Stimulated activated CD8-positive, alpha-beta memory T cell treated with anti-CD3 and anti-CD28 coated beads, Interleukin-7, amount 100 ng/mL, for 48 hours (primary cell): ENCODE results near the gene GSTA2.
"Not testable (repeated sequence)": the region's sequence is repeated elsewhere in the genome, so short reads cannot be mapped to it uniquely, and the experiment has no call there.

Experiments
- DNase-seq, 2 donors: peaks; one replicate each; pipeline ENCODE4 v3.0.0-alpha.2; 2020; ENCODE audit warnings: low read depth in 1 of 2; ENCODE audit errors: extremely low read depth in 1 of 2

The GSTA2 gene

DNA sequence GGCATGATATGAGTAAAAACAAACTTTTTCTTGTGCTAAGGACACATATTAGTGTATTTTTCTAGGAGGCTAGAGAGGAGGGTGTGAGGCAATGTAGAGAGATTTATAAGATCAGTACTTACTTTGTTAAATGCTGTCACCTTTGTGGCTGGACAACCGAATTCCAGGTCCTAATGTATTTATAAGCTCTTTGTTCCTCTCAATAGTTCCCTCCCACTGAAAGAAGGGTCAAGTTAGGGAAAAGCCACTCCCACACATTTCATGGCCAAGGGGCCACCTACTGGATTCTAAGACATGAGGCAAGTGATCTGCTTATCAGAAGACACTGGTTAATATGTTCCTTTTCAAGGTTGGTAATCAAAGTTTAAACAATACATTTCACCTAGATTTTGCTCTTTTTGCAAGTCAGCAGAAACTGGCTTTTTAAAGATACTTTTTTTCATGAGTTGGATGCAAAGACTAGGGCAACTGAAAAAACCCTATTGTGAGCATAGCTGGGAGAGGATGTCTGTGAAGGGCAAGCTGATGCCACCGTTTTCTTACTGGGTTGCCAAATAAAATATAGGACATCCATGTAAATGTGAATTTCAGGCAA is at the start of gene GSTA2:
TSS of gene GSTA2 (minus strand) at position 154 of the 595 bp plus-strand sequence. CDS start 5,528 bp downstream, outside the sequence.
- DNase-seq, result not testable (repeated sequence)

DNA sequence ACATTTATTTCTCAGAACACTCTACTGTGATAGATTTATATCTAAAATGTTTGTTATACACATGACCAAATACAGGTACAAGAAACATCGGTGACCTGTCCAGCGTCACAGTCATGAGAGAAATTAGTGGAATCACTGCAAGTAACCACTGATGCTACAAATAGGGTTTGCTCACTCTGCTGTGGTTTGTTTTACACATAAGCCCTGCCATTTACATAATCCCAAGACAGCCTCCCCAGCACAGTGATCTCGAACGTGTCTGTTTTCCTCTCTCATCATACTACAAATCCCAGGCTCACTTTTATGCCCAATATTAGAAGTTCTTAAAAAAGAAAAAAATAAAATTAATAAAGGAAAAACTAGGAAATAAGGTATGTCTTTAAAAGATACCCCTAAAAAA is 46.5 kb upstream of the GSTA2 start:
- DNase-seq, result not testable (repeated sequence)

DNA sequence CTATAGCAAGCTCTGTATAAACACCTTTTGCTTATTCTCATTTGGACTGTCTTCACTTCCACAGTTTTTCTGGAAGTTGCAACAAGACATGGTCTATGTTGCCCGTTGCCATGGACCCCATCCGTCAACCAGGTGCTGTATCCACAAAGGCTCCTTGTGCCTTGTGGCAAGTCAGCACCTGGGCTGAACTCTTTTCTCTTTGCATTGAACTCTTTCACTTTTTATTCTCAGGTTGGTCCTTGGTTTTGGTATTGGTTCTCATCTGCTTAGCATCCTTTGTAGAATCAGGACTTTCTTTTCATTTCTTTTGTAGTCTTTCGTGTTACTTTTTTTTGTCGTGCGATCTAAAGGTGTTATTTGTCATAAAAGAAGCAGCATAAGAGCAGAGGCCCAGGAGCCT is 45.4 kb upstream of the GSTA2 start:
- no peak for DNase-seq

DNA sequence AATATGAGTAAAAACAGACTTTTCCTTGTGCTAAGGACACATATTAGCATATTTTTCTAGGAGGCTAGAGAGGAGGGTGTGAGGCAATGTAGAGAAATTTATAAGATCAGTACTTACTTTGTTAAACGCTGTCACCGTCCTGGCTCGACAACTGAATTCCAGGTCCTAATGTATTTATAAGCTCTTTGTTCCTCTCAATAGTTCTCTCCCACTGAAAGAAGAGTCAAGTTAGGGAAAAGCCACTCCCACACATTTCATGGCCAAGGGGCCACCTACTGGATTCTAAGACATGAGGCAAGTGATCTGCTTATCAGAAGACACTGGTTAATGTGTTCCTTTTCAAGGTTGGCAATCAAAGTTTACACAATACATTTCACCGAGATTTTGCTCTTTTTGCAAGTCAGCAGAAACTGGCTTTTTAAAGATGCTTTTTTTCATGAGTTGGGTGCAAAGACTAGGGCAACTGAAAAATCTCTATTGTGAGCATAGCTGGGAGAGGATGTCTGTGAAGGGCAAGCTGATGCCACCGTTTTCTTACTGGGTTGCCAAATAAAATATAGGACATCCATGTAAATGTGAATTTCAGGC is 40.5 kb upstream of the GSTA2 start, which contains the start of gene GSTA1:
TSS of gene GSTA1 (minus strand) at position 149 of the 588 bp plus-strand sequence. CDS start 4,549 bp downstream, outside the sequence.
- not testable (repeated sequence) for DNase-seq

DNA sequence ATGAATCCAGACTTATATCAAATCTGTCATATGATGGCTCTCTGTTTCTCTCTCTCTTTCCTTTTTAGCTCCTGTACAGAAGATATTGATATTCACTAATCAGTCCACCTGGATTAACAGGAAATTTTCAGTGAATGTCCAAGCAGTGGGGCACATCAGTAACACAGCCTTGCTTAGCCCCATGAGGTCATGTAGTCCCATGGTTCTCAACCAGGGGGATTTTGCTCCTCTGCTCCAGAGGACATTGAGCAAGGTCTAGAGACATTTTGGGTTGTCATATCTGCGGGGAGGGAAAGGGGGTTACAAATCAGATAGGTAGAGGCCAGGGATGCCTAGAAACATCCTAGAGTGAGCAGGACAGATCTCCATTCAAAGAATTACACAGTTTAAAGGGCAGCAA is 39.5 kb upstream of the GSTA2 start:
- DNase-seq, result no peak

DNA sequence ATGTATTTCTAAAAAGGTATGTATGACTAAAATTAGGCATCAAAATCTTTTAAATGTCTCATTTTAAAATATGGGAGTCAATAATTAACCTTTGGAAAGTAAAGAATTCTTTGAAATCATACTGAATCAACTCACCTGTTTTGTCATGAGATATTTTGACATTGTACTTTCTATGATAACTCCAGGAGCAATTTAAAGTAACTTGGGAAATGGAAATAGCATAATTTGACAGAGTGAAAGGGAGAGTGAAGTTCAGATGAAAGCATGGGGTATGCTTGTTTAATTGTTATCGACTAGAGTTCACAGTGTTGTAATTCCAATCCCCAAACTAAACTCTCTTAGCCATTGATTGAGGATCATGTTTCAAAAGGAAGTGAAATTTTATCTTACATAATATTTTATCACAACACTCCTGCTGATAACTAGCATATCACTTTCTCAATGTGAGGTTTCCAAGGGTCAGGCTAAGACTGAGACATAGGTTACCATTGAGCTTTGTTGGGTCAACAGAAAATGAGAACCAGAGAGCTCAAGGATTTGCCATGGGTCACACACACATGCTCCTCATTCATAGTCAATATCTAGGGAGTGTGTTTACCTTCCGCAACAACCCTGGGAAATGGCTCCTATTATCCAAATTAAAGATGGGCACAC is 38.0 kb upstream of the GSTA2 start:
- DNase-seq, result no peak

DNA sequence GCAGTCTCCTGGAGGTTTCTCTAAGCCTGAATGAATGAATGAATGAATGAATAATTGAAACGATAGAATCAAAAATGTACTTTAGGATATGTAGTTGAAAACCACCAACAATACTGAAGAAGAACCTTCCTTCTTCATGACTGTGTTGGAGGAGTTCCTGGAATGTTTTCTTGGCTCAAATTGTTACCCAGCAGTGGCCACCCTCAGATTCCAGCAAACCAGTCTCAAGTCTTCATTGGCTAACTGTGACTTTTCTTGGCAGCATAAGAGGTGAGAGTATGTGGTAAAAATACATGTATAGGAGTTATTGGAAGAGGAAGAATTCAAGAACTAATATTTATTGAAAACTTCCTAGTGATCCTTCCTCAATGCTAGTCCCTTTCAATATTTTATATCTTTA is 36.0 kb upstream of the GSTA2 start:
- not testable (repeated sequence) for DNase-seq

DNA sequence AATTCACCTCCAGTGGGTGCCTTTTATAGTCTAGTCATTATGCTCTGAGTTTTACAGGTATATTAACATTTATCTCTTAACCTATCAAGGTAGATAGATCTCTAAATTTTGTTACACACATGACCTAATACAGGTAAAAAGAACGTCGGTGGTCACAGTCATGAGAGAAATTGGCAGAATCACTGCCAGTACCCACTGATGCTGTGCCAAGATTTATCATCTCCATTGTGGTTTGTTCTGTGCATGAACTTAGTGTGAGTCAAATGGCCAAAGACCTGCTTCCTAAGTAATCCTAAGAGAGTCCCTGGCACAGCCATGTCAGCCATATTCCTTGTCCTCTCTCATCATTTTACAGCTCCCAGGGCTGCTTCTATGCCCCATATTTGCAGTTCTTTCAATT is 31.1 kb upstream of the GSTA2 start:
- not testable (repeated sequence) for DNase-seq

DNA sequence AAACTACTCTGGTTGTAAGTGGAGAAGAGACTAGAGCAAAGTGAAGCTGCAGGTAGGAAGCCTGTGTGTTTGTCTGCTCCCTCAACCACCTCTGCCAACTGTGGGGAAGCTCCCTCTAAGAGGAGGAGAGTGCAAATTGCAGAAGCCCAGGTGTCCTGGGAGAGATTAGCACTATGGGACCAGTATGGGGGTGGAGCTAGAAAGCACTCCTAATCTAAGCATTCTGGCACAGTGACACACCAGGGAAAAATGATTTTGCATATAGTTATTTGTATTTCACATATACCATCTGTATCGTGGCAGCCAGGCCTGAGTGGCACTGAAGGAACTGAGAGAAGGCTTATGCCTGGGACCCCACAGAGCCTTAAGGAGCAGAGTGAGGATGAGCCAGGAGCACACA is 27.6 kb upstream of the GSTA2 start:
- no peak for DNase-seq

DNA sequence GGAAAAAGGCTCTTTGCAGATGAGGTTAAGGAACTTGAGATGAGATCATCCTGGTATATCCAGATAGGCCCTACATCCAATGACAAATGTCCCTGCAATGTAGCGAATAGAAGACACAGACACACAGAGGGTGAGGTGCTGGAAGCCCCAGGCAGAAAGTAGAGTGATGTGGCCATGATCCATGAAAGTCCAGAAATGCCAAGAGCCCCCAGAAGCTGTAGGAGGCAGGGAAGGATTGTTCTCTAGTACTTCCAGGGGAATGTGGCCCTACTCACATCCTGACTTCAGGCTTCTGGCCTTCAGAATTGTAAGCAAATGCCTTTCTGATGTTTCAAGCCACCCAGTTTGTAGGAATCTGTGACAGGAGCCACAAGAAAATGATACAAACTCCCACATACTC is 26.4 kb upstream of the GSTA2 start:
- not testable (repeated sequence) for DNase-seq

DNA sequence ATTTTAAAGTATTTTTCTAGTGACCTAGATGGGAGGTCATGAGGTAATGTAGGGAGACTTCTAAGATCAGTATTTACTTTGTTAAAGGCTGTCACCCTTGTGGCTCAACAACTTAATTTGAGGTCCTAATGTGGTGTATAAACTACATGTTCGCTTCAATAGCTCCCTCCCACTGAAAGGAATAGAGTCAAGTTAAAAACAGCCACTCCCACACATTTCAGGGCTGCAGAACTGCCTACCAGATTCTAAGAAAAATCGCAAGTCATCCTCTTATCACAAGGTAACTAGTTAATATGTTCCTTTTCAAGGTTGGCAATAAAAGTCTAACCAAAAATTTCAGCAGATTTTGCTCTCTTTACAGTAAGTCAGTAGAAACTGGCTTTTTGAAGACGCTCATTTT is 25.2 kb upstream of the GSTA2 start:
- DNase-seq, result no peak

DNA sequence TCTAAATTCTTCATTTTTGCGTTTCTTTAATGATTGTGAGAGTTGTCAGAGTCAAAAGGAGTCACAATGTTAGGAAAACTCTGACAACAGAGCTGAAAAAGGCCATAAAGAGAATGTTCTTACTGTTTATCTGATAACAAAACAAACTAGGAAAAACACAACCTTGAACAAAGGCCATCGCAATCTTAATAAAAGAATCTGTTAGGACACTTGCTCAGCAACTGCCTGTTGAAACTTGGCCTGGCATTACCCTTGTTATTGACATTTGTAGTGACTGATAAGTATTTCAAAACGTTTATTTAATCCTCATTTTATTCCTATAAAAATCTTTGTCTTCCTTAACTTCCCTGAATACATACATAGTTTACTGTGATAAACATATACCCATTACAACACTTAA is 24.6 kb upstream of the GSTA2 start:
- DNase-seq, result no peak

DNA sequence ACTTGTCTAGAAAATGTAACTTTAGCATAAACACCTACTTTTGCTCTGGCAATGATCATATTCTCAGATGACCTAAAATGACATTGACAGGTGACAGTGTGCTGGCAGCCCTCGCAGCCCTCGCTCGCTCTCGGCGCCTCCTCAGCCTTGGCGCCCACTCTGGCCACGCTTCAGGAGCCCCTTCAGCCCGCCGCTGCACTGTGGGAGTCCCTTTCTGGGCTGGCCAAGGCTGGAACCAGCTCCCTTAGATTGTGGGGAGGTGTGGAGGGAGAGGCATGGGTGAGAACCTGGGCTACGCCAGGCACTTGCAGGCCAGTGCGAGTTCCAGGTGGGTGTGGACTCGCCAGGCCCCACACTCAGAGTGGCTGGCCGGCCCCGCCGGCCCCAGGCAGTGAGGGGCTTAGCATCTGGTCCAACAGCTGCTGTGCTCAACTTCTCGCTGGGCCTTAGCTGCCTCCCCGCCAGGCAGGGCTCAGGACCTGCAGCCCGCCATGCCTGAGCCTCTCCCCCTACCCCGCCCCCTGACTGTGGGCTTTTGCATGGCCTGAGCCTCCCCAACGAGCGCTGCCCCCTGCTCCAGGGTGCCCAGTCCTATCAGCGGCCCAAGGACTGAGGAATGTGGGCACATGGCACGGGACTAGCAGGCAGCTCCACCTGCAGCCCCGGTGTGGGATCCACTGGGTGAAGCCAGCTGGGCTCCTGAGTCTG is 23.1 kb upstream of the GSTA2 start:
- DNase-seq, result no peak

DNA sequence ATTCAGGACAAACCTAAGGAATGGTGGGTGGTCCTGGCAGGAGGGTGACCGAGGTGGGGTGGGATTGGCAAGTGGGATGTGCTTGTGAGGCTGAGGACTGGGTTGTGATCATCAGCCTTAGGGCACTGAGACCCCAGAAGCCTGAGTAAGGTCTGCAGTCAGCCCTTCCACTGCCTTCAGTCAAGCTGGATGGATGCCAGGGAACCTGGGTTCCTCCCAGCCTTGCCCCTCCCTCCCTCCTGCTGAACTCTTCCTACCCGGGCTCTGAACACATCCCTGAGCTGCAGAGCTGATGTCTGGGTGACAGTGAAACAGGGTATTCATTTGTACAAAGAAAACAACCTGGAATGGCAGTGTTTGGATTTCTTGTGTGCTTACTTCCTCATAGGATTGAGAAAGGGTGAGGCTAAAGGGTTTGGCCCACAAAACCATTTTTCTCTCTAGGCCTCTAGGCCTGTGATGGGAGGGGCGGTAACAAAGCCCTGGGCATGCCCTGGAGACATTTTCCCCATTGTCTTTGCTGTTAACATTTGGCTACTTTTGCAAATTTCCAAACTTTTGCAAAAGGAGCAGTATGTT is 19.5 kb upstream of the GSTA2 start:
- not testable (repeated sequence) for DNase-seq

DNA sequence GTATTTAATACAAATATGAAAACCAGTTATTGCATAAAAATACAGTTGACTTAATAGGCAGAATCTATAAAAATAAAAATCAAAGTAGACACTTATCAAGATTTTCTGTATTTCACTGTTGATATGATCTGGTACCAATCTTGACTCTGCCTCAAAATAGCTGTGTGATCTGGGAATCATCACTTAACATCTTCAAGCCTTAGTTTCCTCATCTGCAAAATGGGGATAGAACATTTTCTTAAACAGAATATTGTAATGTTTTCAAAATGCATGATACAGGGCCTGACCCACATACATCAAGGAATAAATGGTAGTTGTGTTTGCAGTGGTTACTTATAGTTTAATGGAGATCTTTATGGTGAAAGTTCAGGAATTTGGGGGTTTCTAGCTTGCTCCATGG is 18.9 kb upstream of the GSTA2 start:
- DNase-seq, result not testable (repeated sequence)

DNA sequence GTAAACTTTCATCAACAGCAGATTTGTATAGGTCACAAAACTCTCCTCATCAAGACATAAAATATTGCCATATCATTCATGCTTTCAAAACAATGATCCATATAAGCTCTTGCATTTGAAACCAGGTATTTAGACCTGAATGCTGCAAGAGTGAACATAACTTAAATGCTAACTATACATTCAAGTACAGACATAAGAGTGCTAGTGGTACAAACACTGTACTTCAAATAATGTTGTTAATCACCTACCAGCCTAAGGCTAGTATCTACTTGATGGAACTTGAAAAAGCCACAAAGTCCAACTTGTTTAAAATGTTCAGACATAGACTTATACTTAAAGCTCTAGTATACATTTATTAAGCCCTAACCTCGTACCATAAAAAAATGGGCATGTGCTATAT is 16.0 kb upstream of the GSTA2 start:
- no peak for DNase-seq

DNA sequence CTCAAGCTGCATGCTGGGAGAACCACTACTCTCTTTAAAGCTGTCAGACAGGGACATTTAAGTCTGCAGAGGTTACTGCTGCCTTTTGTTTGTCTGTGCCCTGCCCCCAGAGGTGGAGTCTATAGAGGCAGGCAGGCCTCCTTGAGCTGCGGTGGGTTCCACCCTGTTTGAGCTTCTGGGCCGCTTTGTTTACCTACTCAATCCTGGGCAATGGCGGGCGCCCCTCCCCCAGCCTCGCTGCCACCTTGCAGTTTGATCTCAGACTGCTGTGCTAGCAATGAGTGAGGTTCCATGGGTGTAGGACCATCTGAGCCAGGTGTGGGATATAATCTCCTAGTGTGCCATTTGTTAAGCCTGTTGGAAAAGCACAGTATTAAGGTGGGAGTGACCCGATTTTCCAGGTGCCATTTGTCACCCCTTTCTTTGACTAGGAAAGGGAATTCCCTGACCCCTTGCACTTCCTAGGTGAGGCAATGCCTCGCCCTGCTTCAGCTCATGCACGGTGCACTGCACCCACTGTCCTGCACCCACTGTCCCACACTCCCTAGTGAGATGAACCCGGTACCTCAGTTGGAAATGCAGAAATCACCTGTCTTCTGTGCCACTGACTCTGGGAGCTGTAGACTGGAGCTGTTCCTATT is 13.6 kb upstream of the GSTA2 start:
- DNase-seq, result not testable (repeated sequence)

DNA sequence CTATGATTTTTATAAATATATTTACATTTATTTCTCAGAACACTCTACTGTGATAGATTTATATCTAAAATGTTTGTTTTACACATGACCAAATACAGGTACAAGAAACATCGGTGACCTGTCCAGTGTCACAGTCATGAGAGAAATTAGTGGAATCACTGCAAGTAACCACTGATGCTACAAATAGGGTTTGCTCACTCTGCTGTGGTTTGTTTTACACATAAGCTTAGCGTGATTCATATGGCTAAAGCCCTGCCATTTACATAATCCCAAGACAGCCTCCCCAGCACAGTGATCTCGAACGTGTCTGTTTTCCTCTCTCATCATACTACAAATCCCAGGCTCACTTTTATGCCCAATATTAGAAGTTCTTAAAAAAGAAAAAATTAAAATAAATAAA is 6.1 kb upstream of the GSTA2 start:
- not testable (repeated sequence) for DNase-seq

DNA sequence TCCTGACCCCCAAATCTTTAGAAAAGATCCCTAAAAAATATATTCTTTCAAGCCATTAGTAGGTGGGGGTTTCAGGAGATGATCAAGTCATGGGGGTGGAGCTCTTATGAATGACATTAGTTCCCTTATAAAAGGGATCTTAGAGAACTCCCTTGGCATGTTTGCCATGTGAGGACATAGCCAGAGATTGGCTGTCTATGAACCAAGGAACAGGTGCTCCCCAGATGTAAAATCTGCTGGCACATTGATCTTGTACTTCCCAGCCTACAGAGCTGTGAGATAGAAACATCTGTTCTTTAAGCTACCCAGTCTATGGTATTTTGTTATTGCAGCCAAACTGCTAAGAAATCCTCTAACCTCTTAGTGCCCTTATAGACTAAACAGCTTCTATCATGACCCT is 4.4 kb upstream of the GSTA2 start:
- DNase-seq, result not testable (repeated sequence)

DNA sequence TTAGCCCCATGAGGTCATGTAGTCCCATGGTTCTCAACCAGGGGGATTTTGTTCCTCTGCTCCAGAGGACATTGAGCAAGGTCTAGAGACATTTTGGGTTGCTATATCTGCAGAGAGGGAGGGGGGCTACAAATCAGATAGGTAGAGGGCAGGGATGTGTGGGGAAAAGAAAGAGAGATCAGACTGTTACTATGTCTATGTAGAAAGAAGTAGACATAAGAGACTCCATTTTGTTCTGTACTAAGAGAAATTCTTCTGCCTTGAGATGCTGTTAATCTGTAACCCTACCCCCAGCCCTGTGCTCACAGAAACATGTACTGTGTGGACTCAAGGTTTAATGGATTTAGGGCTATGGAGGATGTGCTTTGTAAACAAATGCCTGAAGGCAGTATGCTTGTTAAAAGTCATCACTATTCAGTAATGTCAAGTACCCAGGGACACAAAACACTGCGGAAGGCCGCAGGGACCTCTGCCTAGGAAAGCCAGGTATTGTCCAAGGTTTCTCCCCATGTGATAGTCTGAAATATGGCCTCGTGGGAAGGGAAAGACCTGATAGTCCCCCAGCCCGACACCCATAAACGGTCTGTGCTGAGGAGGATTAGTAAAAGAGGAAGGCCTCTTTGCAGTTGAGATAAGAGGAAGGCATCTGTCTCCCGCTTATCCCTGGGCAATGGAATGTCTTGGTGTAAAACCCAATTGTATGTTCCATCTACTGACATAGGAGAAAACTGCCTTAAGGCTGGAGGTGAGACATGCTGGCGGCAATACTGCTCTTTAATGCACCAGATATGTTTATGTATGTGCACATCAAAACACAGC is 1.4 kb downstream of the GSTA2 start:
- not testable (repeated sequence) for DNase-seq
